Measurements from ENCODE around the gene FANCM.

The FANCM gene

DNA sequence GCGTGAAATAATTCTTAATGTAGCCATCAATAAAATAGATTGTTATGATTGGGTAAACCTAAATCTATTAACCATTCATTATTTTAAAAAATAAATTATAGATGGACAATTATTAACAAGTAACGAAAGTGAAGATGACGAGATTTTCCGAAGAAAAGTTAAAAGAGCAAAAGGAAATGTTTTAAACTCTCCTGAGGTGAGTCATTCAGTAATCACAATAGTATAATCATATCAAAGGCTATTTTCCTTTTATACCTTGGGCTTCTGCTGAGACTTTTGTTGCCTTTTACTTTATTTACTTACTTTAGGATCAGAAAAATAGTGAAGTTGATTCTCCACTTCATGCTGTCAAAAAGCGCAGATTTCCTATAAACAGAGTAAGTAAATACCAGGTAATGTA lies 45.6 kb downstream of the FANCM start:
- DNase-seq (no peak), ATAC-seq (ENCODE audit: insufficient read depth, low read depth) (no peak)
- TF ChIP-seq EZH2 (IDR thresholded peaks at IDR 0.05; ENCODE audit: borderline replicate concordance, low read depth, low read length, severe bottlenecking) (no peak), CTCF (IDR thresholded peaks at IDR 0.05; ENCODE audit: borderline replicate concordance, extremely low read depth, low read length, poor library complexity, severe bottlenecking) (no peak)
- Histone ChIP-seq H3K4me3 (ENCODE audit: low read depth in 1 of 2, low read length in 2 of 2) (no peak overlapping the region), H3K79me2 (ENCODE audit: insufficient read depth, low read length) (no peaks in the 10 kb centered on the region), H3K9me3 (ENCODE audit: insufficient read depth, low read length, severe bottlenecking) (no peaks in the 10 kb centered on the region), H2AFZ (ENCODE audit: low read depth, low read length) (no peak overlapping the region), H3K9ac (ENCODE audit: low read depth, low read length) (no peak overlapping the region), H3K36me3 (ENCODE audit: insufficient read depth, low read length) (peaks cover 11% of the 10 kb centered on the region; the same call in 1 of the 2 replicates), H4K20me1 (ENCODE audit: insufficient read depth, low read length) (no peaks in the 10 kb centered on the region), H3K4me1 (ENCODE audit: insufficient read depth, low read length) (no peaks in the 10 kb centered on the region), H3K27me3 (ENCODE audit: insufficient read depth, low read length, poor library complexity) (no peaks in the 10 kb centered on the region), H3K27ac (ENCODE audit: low read length) (no peak overlapping the region), H3K4me2 (ENCODE audit: insufficient read depth, low read length) (no peak overlapping the region)

DNA sequence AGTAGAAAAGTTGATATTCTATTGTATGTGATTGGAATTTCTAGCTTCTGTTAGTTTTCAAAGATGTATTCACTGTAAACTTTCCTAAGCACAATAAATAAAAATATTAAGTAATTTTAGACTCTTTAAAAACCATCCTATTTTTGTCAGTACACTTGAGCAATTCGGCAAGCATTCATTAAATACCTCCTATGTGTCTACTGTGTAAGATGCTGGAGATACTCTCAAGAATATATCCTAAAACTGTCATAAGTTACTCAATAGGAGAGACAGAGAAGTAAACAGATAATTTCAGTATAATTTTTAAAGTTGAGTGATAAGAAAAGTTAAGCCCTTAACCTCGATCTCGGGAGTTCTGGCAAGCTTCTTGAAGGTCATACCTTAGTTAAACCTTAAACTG lies 46.1 kb downstream of the FANCM start:
- Histone ChIP-seq H3K27me3 (ENCODE audit: insufficient read depth, low read length, poor library complexity) (no peaks in the 10 kb centered on the region), H3K4me2 (ENCODE audit: insufficient read depth, low read length) (no peak overlapping the region), H3K79me2 (ENCODE audit: insufficient read depth, low read length) (no peaks in the 10 kb centered on the region), H3K4me3 (ENCODE audit: low read depth in 1 of 2, low read length in 2 of 2) (no peak overlapping the region), H2AFZ (ENCODE audit: low read depth, low read length) (no peak overlapping the region), H3K27ac (ENCODE audit: low read length) (no peak overlapping the region), H3K36me3 (ENCODE audit: insufficient read depth, low read length) (peaks cover 14% of the 10 kb centered on the region; the same call in 1 of the 2 replicates), H3K9ac (ENCODE audit: low read depth, low read length) (no peak overlapping the region), H4K20me1 (ENCODE audit: insufficient read depth, low read length) (no peaks in the 10 kb centered on the region), H3K9me3 (ENCODE audit: insufficient read depth, low read length, severe bottlenecking) (no peaks in the 10 kb centered on the region), H3K4me1 (ENCODE audit: insufficient read depth, low read length) (no peaks in the 10 kb centered on the region)
- no peak for ATAC-seq (ENCODE audit: insufficient read depth, low read depth)
- no peak for DNase-seq
- no peak for TF ChIP-seq EZH2 (IDR thresholded peaks at IDR 0.05; ENCODE audit: borderline replicate concordance, low read depth, low read length, severe bottlenecking)
- TF ChIP-seq CTCF (IDR thresholded peaks at IDR 0.05; ENCODE audit: borderline replicate concordance, extremely low read depth, low read length, poor library complexity, severe bottlenecking) = no peak

GRCh38 chr14:45185100-45185814 lies 49.5 kb downstream of the FANCM start:
- DNase-seq (no peak), ATAC-seq (ENCODE audit: insufficient read depth, low read depth) (no peak)
- TF ChIP-seq EZH2 (IDR thresholded peaks at IDR 0.05; ENCODE audit: borderline replicate concordance, low read depth, low read length, severe bottlenecking) (no peak), CTCF (IDR thresholded peaks at IDR 0.05; ENCODE audit: borderline replicate concordance, extremely low read depth, low read length, poor library complexity, severe bottlenecking) (no peak)
- H3K36me3 ChIP-seq (ENCODE audit: insufficient read depth, low read length) = peaks cover 28% of the 10 kb centered on the region
- no peak overlapping the region for H3K4me2 ChIP-seq (ENCODE audit: insufficient read depth, low read length)
- no peak overlapping the region for H3K4me3 ChIP-seq (ENCODE audit: low read depth in 1 of 2, low read length in 2 of 2)
- H3K4me1 ChIP-seq (ENCODE audit: insufficient read depth, low read length) = no peaks in the 10 kb centered on the region
- no peaks in the 10 kb centered on the region for H3K27me3 ChIP-seq (ENCODE audit: insufficient read depth, low read length, poor library complexity)
- no peaks in the 10 kb centered on the region for H3K79me2 ChIP-seq (ENCODE audit: insufficient read depth, low read length)
- H4K20me1 ChIP-seq (ENCODE audit: insufficient read depth, low read length) = no peaks in the 10 kb centered on the region
- no peak overlapping the region for H2AFZ ChIP-seq (ENCODE audit: low read depth, low read length)
- no peak overlapping the region for H3K9ac ChIP-seq (ENCODE audit: low read depth, low read length)
- H3K9me3 ChIP-seq (ENCODE audit: insufficient read depth, low read length, severe bottlenecking) = no peaks in the 10 kb centered on the region
- no peak overlapping the region for H3K27ac ChIP-seq (ENCODE audit: low read length)

All from DND-41 (cell line).